Transverse colon (tissue), 4 donors: ENCODE results near the gene ULK4. TPM values are rescaled to one million over a fixed set of nuclear protein-coding genes. Genes with fewer than 3 reads are reported as not detected.

Experiments used
- DNase-seq: peaks from one replicate; pipeline ENCODE4 v3.0.0-alpha.2; 2019
- H3K27ac ChIP-seq, 4 donors: fragments of 200-600 bp; sonication (generic); 2 replicates each; pipeline ENCODE4 v1.5.1; 2016 to 2018; ENCODE audit warnings: inconsistent platforms in 4 of 4
- H3K27me3 ChIP-seq: fragments of 200-600 bp; sonication (generic); 2 replicates; pipeline ENCODE4 v1.5.1; 2017; ENCODE audit warnings: inconsistent platforms
- H3K36me3 ChIP-seq, 4 donors: fragments of 200-600 bp; sonication (generic); 2 replicates each; pipeline ENCODE4 v1.5.1; 2017 to 2019; ENCODE audit warnings: inconsistent platforms in 4 of 4
- H3K4me1 ChIP-seq, 4 donors: fragments of 200-600 bp; sonication (generic); 2 replicates each; pipeline ENCODE4 v1.5.1; 2017 to 2020; ENCODE audit warnings: inconsistent platforms in 4 of 4
- H3K4me3 ChIP-seq, 4 donors: fragments of 200-600 bp; sonication (generic); 1 replicate in 1 of 4; 2 replicates in 3 of 4; pipeline versions ENCODE4 v1.5.1 to v1.6.1; 2017 to 2019; ENCODE audit warnings: inconsistent platforms in 4 of 4
- H3K9me3 ChIP-seq, 2 donors: fragments of 200-600 bp; sonication (generic); 2 replicates each; pipeline ENCODE4 v1.5.1; 2017 to 2019; ENCODE audit warnings: inconsistent platforms in 2 of 2
- EP300 ChIP-seq: sonication (generic); formaldehyde crosslinking; IDR thresholded peaks from one replicate; pipeline ENCODE4 v1.6.1; 2017; ENCODE audit warnings: antibody characterized with exemption, low read depth
- POLR2A ChIP-seq: fragments of 450-650 bp; IDR thresholded peaks from one replicate; pipeline ENCODE4 v1.6.1; 2016; ENCODE audit warnings: antibody characterized with exemption, mild to moderate bottlenecking, moderate library complexity
- POLR2AphosphoS5 ChIP-seq, 3 donors: sonication (generic); formaldehyde crosslinking; IDR thresholded peaks; one replicate each; pipeline ENCODE4 v1.6.1; 2016; ENCODE audit warnings: antibody characterized with exemption in 3 of 3
- WGBS, 2 donors: methylation state at CpG; one replicate each; pipeline ENCODE4 v1.1.5; 2018; ENCODE audit warnings: low coverage in 1 of 2; 5-methylcytosine and 5-hydroxymethylcytosine counted together
- in situ Hi-C, 4 donors: fragments of 200-750 bp; cut with MboI; loops; one replicate each; pipeline versions ENCODE4 v1.15.0 to v1.15.1; 2017; ENCODE audit warnings: low sequenced_read_pairs in 3 of 4, low pct_ligation_motif_present in 1 of 4, low pct_unique_long_range_greater_than_20kb in 1 of 4
- intact Hi-C: fragments of 100-400 bp; cut with DNase I; formaldehyde crosslinking; loops from one replicate; pipeline ENCODE4 v1.15.1; 2023; ENCODE audit warnings: low total_unique reads
- total RNA-seq, 4 donors: library from RNA; depleted of rRNA; stranded (reverse); fragments of >200 nt; gene quantifications; one replicate each; pipeline ENCODE4 v1.1.0, GENCODE V29; 2016
- TF ChIP-seq, protein P1 (sequence below), 5 experiments: fragments of 200-600 bp in 3 of 5; fragments of 450-650 bp in 2 of 5; sonication (generic) in 3 of 5; IDR thresholded peaks; 1 replicate in 2 of 5; 2 replicates in 3 of 5; pipeline ENCODE4 v1.5.1; 2016 to 2017; ENCODE audit warnings: antibody characterized with exemption in 5 of 5, inconsistent platforms in 3 of 5, mild to moderate bottlenecking in 2 of 5, moderate library complexity in 1 of 5

ULK4 gene
- total RNA-seq, 4 donors from 2014 or later = 4.1 to 19.2 (median 11.7) TPM

GRCh38 chr3:41418961-41419691, 542.8 kb downstream of the ULK4 start:
- DNase-seq = no peak
- 71 to 76% methylated on average over 5 to 7 of the region's 7 CpGs for WGBS, 2 donors
- Histone ChIP-seq H3K4me3 (no peak overlapping the region), H3K36me3 (no peaks in the 10 kb centered on the region), H3K27ac (no peak overlapping the region), H3K27me3 (no peaks in the 10 kb centered on the region), H3K4me1 (no peaks in the 10 kb centered on the region), H3K9me3 (no peaks in the 10 kb centered on the region)
- no peak for TF ChIP-seq EP300
- TF ChIP-seq POLR2AphosphoS5 (IDR thresholded peaks at IDR 0.05) = no peak
- TF ChIP-seq, protein P1, sequence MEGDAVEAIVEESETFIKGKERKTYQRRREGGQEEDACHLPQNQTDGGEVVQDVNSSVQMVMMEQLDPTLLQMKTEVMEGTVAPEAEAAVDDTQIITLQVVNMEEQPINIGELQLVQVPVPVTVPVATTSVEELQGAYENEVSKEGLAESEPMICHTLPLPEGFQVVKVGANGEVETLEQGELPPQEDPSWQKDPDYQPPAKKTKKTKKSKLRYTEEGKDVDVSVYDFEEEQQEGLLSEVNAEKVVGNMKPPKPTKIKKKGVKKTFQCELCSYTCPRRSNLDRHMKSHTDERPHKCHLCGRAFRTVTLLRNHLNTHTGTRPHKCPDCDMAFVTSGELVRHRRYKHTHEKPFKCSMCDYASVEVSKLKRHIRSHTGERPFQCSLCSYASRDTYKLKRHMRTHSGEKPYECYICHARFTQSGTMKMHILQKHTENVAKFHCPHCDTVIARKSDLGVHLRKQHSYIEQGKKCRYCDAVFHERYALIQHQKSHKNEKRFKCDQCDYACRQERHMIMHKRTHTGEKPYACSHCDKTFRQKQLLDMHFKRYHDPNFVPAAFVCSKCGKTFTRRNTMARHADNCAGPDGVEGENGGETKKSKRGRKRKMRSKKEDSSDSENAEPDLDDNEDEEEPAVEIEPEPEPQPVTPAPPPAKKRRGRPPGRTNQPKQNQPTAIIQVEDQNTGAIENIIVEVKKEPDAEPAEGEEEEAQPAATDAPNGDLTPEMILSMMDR (IDR thresholded peaks at IDR 0.05) = no peak
- TF ChIP-seq POLR2A = no peak
- intact Hi-C loops = no loop called here
- in situ Hi-C loops = no loop called here

DNA sequence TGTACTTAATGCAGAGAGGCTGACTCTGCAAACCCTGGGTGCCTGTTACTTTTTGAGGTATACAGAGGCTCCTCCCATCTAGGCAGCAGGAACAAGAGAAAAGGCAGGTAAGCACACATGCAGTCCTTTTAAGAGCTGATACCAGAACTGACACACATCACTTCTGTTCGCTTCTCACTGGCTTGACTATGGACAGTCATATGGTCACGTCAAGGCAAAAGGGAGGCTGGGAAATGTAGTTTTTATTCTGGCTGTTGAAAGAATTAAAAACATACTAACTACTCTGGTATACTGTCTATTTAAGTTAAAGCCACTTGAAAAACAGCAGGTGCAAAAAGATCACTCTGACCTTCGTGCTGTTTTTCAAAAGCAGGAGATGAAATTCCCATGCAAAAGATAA, 544.3 kb downstream of the ULK4 start:
- Histone ChIP-seq H3K27me3 (no peaks in the 10 kb centered on the region), H3K4me1 (no peaks in the 10 kb centered on the region), H3K4me3 (no peak overlapping the region), H3K27ac (no peak overlapping the region), H3K36me3 (no peaks in the 10 kb centered on the region), H3K9me3 (no peaks in the 10 kb centered on the region)
- intact Hi-C loops = no loop called here
- TF ChIP-seq EP300 (no peak), POLR2A (no peak), POLR2AphosphoS5 (IDR thresholded peaks at IDR 0.05) (no peak)
- TF ChIP-seq, protein P1 (IDR thresholded peaks at IDR 0.05) = no peak
- no peak for DNase-seq
- in situ Hi-C loops = no loop called here
- 71 to 77% methylated on average over 3 of the region's 3 CpGs for whole genome bisulfite sequencing, 2 donors

- 71% methylated on average over 1 of the region's 1 CpG; no CpG with 5 or more reads in 1 of the 2 donors for whole genome bisulfite sequencing, 2 donors
- in situ Hi-C loops = no loop called here
- DNase-seq = no peak
- no peaks in the 10 kb centered on the region for H3K4me1 ChIP-seq
- no peaks in the 10 kb centered on the region for H3K9me3 ChIP-seq
- TF ChIP-seq POLR2A (no peak), POLR2AphosphoS5 (IDR thresholded peaks at IDR 0.05) (no peak), EP300 (no peak)
- TF ChIP-seq, protein P1 (IDR thresholded peaks at IDR 0.05) = no peak
- intact Hi-C loops = no loop called here
- no peaks in the 10 kb centered on the region for H3K36me3 ChIP-seq
- no peaks in the 10 kb centered on the region for H3K27me3 ChIP-seq
- H3K27ac ChIP-seq = no peak overlapping the region
- H3K4me3 ChIP-seq = no peak overlapping the region
Measured at GRCh38 chr3:41411065-41411464, 550.8 kb downstream of the ULK4 start.

GRCh38 chr3:41405466-41405865, 556.4 kb downstream of the ULK4 start:
- no peak overlapping the region for H3K4me3 ChIP-seq
- in situ Hi-C loops = no loop called here
- 73 to 76% methylated on average over 2 of the region's 2 CpGs for WGBS, 2 donors

More at GRCh38 chr3:41405466-41405865, 556.4 kb downstream of the ULK4 start:
- no peaks in the 10 kb centered on the region for H3K36me3 ChIP-seq
- intact Hi-C loops = no loop called here
- H3K9me3 ChIP-seq = no peaks in the 10 kb centered on the region
- H3K27ac ChIP-seq = no peak overlapping the region
- no peaks in the 10 kb centered on the region for H3K27me3 ChIP-seq
- no peaks in the 10 kb centered on the region for H3K4me1 ChIP-seq
- DNase-seq = no peak
- no peak for TF ChIP-seq POLR2AphosphoS5 (IDR thresholded peaks at IDR 0.05)
- TF ChIP-seq EP300 = no peak
- TF ChIP-seq, protein P1 (IDR thresholded peaks at IDR 0.05) = no peak
- TF ChIP-seq POLR2A = no peak
